ENCODE results near the gene SPEM2.

DNA sequence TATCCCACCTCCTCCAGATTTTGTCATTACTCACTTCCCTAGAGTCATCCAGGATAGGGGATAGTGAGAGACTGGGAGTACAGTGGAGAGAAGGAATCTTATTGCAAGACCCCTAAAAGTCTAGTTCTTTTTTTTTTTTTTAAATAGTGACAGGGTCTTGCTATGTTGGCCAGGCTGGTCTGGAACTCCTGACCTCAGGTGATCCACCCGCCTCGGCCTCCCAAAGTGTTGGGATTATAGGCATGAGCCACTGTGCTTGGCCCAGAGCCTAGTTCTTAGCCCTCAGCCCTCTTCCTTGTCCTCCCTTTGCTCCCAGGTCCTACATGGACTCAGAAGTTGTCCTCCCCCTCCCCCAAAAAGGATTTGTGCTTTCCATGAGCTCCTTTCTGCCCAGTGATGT, 16.7 kb downstream of the SPEM2 start:
- TF ChIP-seq POLR2AphosphoS5 (IDR thresholded peaks at IDR 0.05; ENCODE audit: borderline replicate concordance, low read depth, low read length) (no peak), EZH2 (IDR thresholded peaks at IDR 0.05) (no peak)

Data from SK-N-MC (cell line).